ENCODE data around the gene TMEM17.

The TMEM17 gene

GRCh38 chr2:62456721-62457539 lies 49.1 kb downstream of the TMEM17 start:
- peak; percentile 34 for DNase-seq (ENCODE audit: low read depth, low spot score)

- no peak for DNase-seq (ENCODE audit: low read depth, low spot score)
These were observed 49.9 kb downstream of the TMEM17 start for GRCh38 chr2:62455957-62456692.

GRCh38 chr2:62453955-62454354 lies 52.0 kb downstream of the TMEM17 start:
- DNase-seq (ENCODE audit: low read depth, low spot score): no peak

- DNase-seq (ENCODE audit: low read depth, low spot score): no peak
These were observed 53.1 kb downstream of the TMEM17 start for GRCh38 chr2:62452701-62453454.

GRCh38 chr2:62450716-62451191 lies 55.2 kb downstream of the TMEM17 start:
- DNase-seq (ENCODE audit: low read depth, low spot score): no peak

All from activated naive CD8-positive, alpha-beta T cell treated with anti-CD3 and anti-CD28 coated beads, Interleukin-2, amount 50 U/mL, for 16 hours (primary cell).